Retina (tissue), 1 donor: Measurements from ENCODE around the gene DDRGK1.
A peak's percentile ranks its signal among the peaks of the same experiment; 100 is the strongest.

Experiments used
- DNase-seq: peaks from one replicate; pipeline ENCODE4 v3.0.0-alpha.2; 2016

DDRGK1 gene

DNA sequence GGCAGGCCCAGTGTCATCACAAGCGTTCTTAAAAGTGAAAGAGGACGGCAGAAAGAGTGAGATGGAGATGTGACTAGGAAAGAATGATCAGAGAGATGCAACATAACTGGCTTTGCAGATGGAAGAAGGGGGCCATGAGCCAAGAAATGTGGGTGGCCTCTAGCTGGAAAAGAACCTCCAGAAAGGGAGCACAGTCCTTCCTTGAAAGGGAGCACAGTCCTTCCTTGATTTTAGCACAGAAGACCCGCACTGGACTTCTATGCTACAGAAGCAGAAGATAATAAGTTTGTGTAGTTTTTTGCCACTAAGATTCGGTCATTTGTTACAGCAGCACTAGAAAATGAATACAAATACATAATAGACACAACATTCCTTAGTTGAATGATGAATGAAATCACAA is 24.2 kb downstream of the DDRGK1 start:
- DNase-seq: no peak

DNA sequence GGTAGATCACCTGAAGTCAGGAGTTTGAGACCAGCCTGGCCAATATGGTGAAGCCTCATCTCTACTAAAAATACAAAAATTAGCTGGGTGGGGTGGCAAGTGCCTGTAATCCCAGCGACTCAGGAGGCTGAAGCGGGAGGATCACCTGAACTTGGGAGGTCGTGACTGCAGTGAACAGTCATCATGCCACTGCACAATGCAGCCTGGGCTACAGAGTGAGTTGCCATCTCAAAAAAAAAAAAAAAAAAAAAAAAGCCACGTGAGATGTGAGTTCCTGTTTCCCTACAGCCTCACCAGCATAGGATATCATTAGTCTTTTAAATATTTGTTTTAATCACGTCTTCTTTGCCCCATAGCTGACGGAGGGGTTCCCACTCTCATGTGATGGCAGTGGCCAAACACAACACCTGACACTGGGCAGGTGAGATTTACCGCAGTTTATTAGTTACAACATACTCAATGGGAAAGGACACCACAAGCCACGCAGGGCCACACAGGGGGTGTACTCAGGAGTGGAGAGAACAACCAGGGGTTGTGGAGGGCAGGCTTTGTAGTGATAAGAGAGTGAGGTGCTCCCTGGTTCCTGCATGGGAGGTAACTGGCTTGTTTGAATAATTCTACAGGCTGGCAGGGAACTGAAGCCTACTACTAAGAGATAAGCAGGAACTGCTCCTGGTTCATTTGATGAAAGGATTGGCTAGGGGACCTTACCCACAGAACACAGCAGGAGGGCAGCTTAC is 26.6 kb downstream of the DDRGK1 start:
- DNase-seq: no peak

DNA sequence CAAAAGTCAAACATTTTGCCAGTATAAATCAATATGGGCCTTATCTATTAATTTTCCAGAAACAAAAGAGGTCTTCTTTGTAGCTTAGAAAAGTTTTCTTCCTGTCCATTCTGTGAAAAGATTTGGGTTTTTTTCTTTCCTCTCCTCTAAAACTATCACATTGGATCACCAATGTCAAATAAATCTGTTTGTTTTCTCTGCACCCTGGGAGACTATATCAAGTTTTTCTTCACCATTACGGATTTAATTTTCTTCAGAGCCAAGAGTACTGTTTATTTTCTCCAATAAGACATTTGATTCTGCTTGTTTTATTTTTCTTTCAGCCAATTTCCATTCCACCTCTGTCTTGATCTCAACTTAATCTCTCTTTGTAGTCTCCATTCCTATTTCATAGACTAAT is 29.2 kb downstream of the DDRGK1 start:
- DNase-seq: no peak

DNA sequence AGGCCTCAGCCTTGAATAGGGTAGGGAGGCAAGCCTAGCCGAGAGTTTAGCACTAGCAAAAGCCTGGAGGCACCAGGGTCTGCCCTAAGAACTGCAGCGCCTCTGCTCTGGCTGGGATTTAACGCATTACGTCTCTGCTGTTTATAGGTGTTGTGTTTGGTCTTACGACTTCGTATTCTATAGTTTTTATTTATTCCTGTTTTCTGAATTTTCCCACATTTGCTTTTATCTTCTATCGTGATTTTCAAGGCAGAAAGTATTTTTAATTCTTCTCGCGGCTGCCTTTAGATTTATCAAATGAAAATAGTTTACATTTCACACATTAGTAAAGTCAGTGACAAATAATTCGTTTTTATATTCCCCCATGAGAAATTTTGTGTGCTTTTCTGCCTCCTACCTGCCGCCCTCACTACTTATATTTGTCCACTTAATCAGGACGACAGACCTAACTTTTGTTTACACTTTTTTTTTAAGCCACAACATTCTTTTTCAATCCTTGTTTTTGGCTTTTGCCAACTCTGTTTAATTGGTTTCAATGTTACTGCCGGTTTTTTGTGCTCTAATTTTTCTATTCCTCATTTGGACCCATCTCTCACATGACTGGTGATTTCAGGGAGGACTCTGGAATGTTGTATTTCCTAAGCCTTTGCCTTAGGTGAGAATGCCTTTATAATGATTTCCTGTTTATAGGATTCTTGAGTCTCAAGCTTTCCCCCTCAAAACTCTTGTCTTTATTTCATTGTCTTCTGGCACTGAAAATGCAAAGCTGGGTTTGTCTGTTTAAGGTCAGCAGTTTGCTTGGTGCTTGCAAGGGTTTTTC is 29.8 kb downstream of the DDRGK1 start:
- no peak for DNase-seq

DNA sequence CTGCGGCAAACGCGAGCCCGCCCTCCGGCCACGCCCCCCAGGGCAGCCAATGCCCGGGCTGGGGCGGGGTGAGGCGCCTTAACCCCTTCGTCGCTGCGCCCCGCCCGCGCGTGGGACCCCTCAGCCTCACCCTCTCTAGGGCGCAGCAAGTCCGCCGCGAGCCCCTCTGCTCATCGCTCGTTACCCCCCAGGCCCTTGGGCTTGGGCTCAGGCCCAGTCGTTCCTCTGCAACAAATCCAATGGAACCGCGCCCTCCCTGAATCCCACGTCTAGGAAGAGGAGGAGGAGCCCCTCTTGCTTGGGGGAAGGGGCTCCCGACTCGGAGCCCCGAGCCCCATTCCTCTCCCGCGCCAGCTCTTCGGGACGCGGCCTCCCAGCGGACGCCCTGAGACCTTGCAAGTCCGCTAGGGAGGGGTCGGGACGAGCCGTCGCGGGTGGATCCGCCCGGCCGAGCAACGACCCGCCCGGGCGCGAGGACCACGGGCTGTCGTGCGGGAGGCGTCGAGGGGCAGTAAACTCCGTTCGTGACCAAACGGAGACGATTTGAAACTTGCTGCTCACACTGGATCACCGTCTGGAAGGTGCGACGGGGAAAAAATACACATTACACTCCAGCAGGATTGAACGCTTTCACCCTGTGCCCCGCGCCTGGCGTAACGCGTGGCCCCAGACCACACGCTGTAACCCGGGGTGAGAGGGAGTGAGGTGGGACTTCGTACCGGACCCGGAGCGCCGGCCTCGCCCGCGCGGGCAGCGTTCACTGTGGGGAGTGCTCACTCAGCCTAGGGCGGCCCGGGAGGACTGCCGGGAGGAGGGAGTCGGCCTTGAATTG is 30.7 kb downstream of the DDRGK1 start:
- DNase-seq: peak; percentile 95

DNA sequence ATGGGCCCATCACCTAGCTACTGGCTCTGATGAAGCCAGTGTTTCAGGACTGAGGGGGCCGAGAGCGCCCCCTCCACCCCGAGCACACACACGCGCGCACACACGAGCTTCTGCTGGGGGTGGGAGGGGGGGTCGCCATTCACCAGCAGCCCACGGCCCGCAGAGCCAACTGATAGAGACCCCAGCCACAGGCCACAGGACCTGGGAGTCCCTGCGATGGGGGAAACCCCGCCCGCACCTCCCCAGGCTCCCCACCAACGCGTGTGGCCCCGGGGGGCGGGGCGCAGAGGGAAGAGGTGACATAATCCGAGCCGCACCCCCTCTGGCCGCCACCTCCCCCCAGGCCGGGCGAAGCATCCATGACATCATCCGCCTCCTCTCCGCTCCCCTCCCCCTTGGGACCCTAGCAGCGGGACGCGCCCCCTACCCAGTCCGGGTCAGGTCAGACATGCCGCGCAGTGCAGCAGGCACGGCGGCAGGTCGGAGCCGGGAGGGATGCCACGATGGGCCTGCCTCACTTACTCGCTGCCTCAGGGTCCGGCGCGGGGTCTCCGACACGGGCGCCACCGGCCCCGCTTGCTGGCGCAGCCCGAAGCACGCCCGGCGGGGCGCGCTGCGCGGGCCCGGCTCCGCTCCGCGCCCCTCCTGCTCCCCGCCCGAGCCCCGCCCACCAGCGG is 31.4 kb downstream of the DDRGK1 start, which contains the start of gene LZTS3:
Gene LZTS3, minus strand, starts transcription at position 617 of the 677 bp plus-strand sequence. CDS start 6,386 bp downstream, outside the sequence.
- peak; percentile 92 for DNase-seq

DNA sequence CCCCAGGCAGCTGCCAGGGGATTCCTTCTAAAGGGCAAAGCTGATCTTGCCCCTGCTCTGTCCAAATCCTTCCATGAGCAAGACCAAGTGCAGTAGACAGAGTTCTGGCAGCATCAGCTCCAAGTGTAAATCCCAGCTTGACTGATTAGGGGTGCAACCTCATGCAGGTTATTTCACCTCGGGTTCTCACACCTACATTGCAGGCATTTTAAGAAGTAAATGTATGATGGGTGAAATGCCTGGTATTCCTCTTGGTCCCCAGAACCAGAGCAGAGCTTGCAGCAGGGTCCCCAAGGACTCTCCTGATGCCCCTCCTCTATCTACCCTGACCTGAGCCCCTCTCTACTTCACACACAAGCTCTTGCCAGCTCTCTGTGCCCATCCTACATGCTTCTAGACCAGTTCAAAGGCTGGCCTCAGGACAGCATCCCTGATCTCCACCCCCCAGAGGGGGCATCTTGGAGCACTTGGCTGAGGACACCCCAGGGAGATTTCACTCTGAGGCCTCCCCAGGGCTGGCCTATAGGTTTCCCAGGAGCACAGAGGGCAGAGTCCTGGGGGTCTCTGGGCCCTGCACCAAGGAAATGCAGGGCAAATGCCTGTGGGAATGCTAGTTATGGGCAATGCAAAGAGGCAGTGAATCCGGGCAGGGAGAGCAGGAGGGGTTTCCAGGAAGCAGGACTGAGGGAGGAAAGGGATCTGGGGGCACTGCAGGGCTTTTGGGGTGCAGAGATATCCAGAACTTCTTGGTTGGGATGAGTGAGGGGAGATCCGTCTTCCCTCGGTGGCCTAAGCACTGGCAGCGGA is 32.2 kb downstream of the DDRGK1 start:
- no peak for DNase-seq

DNA sequence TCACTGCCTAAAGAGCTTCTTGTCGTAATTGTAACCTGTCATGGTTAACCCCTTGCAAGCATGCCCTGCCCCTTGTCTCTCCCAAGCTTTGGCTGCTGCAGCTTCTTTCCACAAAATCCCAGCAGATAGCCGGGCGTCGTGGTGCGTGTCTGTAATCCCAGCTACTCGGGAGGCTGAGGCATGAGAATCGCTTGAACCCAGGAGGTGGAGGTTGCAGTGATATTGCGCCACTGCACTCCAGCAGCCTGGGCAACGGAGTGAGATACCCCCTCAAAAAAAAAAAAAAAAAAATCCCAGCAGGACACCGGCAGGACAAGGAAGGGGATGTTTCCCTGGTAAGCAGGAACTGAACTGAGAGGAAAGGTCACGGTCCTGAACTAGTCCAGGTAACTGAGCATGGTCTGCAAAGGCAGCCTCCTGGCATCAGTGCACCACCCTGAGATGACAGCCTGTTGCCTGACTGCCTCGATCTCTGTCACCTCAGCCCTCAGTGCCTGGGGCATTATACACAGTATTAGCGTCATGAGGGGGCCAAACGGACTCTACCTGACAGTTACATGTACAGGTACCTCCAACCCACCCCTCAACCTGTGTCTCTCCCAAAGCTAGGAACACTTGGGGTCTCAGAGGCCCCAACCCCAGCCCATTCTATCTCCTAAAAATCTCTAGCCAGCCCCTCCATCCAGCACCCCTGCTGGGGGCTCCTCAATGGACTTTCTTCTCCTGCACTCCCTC is 32.9 kb downstream of the DDRGK1 start:
- no peak for DNase-seq

DNA sequence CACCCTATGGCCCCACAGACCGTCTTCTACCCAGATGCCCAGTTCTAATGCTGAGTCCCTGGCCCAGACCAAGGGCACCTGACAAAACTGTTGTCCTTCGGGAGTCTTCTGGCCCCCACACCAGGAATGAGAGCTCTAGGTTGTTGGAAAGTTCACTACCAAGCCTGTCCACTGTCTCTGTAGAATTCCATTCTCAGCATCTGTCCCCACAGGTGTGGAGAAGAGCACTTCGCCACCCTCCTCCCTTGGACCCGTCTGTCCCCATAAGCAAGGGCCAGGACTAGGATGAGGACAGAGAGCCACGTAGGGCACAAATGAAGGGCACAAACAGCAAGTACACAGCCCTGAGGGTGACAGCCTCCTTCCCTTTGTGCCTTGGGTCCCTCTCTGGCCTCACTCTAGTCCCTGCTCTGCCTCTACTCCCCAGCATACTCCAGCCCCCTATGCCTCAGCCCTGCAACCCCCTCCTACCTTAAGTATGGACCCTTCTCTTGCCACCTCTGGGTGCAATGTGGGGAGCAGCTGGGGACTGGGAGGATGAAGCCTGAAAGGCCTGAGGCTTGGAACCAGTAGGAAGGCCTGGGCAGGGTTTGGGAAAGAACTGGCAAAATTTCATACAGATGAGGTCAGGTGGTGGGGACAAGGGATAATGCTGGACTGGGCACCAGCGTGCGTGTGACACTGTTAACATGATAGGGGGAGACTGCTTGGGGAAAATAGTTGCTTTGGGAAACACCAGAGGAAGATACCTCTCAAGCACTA is 35.5 kb downstream of the DDRGK1 start:
- no peak for DNase-seq

DNA sequence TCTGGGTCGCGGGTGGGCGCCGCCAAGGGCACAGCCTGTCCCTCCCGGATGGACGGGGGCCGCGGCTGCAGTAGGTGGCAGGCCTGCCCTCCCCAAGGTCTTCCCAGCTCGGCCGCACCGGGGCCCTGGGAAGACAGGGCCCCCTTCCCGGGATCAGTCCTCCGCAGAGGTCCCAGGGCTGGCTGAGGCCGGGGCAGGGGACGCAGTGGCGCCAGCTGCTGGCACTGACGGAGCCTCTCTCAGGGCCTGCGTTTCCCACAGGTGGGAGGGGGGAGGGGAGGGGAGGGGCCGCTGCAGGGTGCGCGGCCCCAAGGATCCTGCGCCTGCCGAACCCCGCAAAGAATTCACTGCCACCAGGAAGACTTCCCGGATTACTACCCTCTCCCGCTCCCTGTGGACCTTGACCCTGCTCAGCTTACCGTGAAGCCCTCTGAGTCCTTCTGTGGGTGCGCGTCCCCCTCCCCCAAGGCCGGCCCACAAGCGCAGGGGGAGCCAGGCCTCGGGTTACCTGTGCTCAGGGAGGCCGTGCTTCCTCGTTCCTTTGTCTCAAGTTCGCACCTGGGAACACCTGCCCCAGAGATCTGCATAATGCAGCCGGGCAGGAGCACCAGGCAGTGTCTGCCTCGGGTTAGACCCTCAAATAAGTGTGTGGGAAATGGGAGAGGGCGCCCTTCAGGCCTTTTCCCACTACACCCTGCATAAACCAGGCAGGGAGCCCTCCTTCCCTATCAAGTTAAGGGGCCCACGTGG is 36.2 kb downstream of the DDRGK1 start:
- no peak for DNase-seq

DNA sequence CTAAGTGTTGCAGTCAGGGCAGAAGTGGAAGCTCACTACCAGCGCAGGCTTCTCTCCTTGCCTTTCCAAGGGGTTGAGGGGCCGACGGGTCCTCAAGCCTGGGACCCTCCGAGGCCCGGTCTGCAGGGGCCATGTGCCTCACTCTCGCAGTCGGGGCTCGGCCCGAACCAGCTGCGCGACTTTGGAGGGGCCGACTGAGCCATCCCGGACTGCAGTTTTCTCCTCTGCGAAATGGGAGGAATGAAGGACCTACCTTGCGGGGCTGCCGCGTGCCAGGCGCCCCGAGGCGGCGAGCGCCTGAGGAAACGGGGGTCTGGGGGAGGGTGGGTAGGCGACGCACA is 36.8 kb downstream of the DDRGK1 start:
- no peak for DNase-seq

DNA sequence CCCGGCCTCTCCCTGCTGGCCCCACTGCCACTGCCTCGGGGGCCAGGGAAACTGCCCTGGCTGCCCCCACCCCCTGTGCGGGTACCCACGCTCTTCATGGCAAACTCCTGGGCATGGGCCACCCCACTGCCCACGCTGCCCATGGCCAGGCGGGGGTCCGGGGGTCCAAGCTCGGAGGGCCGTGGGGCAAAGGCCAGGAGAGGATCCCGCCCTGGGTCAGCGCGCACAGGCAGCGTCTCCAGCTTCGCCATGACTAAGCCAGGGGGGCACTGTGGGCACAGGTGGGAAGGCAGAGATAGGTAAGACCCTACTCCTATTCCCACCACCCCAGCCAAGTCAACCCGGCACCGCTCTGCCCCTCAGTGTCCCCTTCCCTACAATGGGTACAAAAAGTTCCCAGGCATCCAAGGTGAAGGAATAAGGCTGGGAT is 37.6 kb downstream of the DDRGK1 start:
- no peak for DNase-seq

DNA sequence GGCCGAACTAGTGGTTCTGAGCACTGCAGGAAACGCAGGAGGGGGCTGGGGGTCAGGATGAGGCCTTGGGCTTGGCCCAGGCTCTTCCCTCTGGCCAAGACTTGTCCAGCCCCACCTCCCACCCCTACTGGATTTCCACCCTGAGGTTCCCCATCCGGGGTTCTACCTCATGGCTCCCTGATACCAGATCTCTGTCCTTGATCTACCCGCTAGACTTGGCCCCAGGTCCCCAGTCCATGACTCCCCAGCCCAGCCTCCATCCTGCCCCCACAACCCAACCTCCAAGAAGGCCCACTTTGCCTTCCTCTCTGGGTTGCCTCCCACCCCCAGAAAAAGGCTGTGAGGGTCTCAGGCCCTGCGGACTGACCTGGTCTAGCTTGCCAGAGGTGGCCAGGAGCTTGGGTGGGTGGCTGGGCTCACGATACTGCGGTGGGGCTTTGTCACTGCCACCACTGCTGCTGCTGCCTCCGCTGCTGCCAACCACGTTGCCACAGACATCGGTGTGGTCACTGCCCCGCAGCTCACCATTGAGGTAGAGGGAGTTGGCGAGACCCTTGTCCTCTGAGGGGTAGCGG is 38.1 kb downstream of the DDRGK1 start:
- DNase-seq: no peak

DNA sequence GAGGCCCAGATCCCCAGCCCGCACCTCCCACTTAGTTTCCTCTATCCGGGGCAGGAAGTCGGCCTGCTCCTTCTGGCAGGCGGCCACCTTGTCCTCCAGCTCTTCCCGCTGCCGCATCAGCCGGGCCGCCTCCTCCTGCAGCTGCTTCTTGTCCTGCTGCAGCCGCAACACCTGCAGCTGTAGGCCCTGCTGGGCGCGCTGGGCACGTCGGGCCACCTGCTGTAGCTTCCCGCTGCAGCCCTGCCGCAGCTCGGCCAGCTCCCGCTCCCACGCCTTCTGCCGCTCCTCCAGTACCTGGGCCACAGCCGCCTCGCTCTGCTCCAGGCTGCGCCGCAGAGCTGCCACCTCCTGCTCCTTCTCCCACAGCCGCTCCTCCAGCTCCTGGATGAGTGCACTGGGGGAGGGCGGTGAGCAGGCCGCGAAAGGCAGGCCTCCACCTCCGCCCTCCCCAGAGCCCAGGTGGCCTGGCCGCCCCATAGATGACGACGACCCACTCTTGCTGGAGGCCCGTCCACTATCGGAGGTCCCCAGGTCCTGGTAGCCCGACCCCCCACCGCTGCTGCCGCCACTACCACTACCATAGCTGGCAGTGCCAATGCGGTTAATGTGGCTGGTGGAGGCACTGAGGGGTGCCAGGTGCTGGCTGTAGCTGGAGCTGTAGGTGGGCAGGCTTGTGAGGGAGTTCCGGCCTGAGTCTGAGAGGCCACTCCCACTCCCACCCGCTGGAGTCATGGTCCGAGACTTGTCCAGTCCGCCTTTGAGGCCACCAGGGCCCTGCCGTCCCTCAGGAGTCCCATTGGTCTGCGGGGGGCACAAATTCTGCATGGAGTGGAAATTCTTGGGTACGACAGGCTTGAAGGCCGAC is 38.8 kb downstream of the DDRGK1 start:
- DNase-seq: no peak

DNA sequence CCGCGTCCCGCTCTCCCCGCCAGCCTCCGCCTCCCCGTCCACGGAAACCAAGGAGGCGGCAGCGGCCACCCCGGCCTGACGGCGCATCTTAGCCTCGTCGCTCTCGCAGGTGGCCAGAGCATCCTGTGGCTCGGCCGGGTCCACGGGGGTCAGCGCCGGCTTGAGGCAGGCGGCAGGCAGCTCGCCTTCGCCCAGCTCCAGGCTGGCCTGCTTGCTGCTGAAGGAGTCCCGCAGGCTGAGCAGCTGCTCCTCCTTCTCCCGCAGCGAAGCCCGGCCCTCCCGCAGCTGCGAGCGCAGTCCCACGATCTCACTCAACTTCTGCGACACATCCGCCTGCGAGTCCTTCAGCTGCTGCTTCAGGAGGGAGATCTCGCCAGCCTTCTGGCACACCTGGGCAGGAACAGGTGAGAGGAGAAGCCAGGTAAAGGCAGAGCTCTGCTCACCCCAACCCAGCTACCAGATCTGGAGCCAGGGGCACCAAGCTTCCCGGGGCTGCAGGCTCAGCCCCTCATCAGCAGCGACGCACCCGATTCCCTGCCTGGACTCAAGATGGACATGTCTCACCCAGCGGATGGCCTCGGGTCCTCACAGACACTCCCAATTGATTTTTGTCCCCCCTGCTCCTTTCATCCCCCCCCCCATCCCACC is 39.6 kb downstream of the DDRGK1 start:
- no peak for DNase-seq

DNA sequence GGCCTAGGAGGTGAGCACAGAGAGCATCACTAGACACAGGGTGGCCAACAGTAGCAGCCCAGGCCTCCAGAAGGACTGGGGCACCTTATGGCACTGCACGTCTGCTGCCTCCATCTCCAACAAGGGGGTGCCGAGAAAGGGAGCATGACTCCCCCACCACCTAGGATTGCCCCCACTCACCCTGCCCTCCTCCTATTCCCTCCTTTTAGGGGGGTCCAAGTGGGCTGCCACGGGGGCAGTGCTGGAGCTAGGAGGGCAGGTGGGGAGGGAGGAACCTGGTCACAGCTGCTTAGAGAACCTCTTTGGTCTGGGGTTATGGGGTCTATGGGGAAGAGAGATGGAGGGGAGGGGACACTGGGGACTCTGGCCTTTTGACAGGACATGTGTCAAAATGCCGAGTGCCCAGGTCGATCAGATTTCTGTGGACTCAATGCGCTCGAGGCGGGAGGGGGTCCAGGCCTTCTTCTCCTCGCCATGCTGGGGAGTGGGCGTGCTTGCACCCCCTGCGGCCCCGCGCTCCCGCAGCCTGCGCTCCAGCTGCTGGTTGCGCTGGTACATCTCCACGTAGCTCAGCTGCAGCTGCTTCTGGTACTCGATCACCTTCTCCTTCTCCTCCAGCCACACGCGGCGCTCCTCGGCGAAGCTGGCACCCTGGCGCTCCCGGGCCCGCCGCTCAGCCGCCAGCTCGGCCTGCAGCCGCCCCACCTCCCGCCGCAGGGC is 40.3 kb downstream of the DDRGK1 start:
- DNase-seq: no peak
